ENCODE results near the gene RIT1. TPM values are rescaled to one million over a fixed set of nuclear protein-coding genes. Genes with fewer than 3 reads are reported as not detected.

Gene RIT1
- total RNA-seq, 1 experiment from 2014 or later = 59.2 TPM

GRCh38 chr1:155847823-155848529 lies 63.2 kb downstream of the RIT1 start:
- no peak overlapping the region for H2AFZ ChIP-seq
- DNase-seq = no peak
- peaks cover 3% of the 10 kb centered on the region; the same call in 1 of the 2 replicates for H3F3A ChIP-seq (ENCODE audit: insufficient read depth, low read depth)
- no peak overlapping the region for H3K4me2 ChIP-seq
- ChIA-PET CTCF (no interaction called here), POLR2A (ENCODE audit: unreplicated experiment) (interaction anchor here (0.6 to 0.7 kb wide), 3 partner anchors 8 to 178 kb away, joined by 3 to 6 read pairs (median 3); no protein-coding TSS in a partner anchor)
- no peaks in the 10 kb centered on the region for H3K9me2 ChIP-seq (ENCODE audit: insufficient read depth)
- no peaks in the 10 kb centered on the region for H3K9me3 ChIP-seq (ENCODE audit: insufficient read depth, low read depth)
- H3K4me3 ChIP-seq = no peak overlapping the region
- intact Hi-C loops (cut with micrococcal nuclease; ENCODE audit: unreplicated experiment) = no loop called here
- peaks cover 8% of the 10 kb centered on the region; the same call in 1 of the 2 replicates for H4K20me1 ChIP-seq (ENCODE audit: insufficient read depth)
- H3K27me3 ChIP-seq (ENCODE audit: insufficient read depth, low read depth) = no peaks in the 10 kb centered on the region
- H3K4me1 ChIP-seq (replicated peaks; ENCODE audit: insufficient read depth) = no peaks in the 10 kb centered on the region
- no TSS peak for BruUV-seq (replicated peaks)
- peaks cover 28% of the 10 kb centered on the region; the same call in 1 of the 2 replicates for H3K36me3 ChIP-seq (ENCODE audit: low read depth)
- H3K27ac ChIP-seq = no peak overlapping the region
- H3K79me2 ChIP-seq (ENCODE audit: low read depth) = peaks cover 75% of the 10 kb centered on the region
- TF ChIP-seq EZH2 (IDR thresholded peaks at IDR 0.05; ENCODE audit: low read depth) (no peak), CTCF (conservative IDR thresholded peaks at IDR 0.05) (no peak)

Small RNA genes lying within 50 kb of the gene (microRNA-seq; reads per million reads assigned to microRNA genes)
- not detected for gene MIR6738 (ENCODE audit: borderline number of aligned reads, borderline replicate concordance)

Other genes with a start within 250 kb of the RIT1 start
- 38.3 and 40.6 TPM in 2 replicates for gene YY1AP1, start 222.6 kb downstream of the RIT1 start, total RNA-seq (2021)
- 111 and 112 TPM in 2 replicates for gene DAP3, start 222.3 kb downstream of the RIT1 start, total RNA-seq (2021)
- 41.1 and 45.8 TPM in 2 replicates for gene GON4L, start 54.1 kb downstream of the RIT1 start, total RNA-seq (2021)
- 0.08 and 0.09 TPM in 2 replicates for gene SYT11, start 51.8 kb downstream of the RIT1 start, total RNA-seq (2021)
- gene KHDC4, start 23.1 kb upstream of the RIT1 start, total RNA-seq (2021) = 63.4 and 68.8 TPM in 2 replicates
- 0.33 TPM in 1 of 2 replicates, not detected in the other for gene RXFP4, start 30.3 kb upstream of the RIT1 start, total RNA-seq (2021)
- gene ARHGEF2, start 67.2 kb upstream of the RIT1 start, total RNA-seq (2021) = 85.0 and 93.9 TPM in 2 replicates
- gene SSR2, start 109.6 kb upstream of the RIT1 start, total RNA-seq (2021) = 152 and 196 TPM in 2 replicates
- 47.4 and 58.4 TPM in 2 replicates for gene UBQLN4, start 142.4 kb upstream of the RIT1 start, total RNA-seq (2021)
- 76.8 and 117 TPM in 2 replicates for gene LAMTOR2, start 143.4 kb upstream of the RIT1 start, total RNA-seq (2021)
- gene RAB25, start 149.8 kb upstream of the RIT1 start, total RNA-seq (2021) = 129 and 194 TPM in 2 replicates
- gene MEX3A, start 171.1 kb upstream of the RIT1 start, total RNA-seq (2021) = 6.6 and 7.2 TPM in 2 replicates
- gene LMNA, start 203.4 kb upstream of the RIT1 start, total RNA-seq (2021) = 569 and 580 TPM in 2 replicates
- 16.2 and 19.1 TPM in 2 replicates for gene SEMA4A, start 242.2 kb upstream of the RIT1 start, total RNA-seq (2021)

Data from PC-9 (cell line).